ENCODE measurements around the gene CACFD1.

Gene CACFD1

DNA sequence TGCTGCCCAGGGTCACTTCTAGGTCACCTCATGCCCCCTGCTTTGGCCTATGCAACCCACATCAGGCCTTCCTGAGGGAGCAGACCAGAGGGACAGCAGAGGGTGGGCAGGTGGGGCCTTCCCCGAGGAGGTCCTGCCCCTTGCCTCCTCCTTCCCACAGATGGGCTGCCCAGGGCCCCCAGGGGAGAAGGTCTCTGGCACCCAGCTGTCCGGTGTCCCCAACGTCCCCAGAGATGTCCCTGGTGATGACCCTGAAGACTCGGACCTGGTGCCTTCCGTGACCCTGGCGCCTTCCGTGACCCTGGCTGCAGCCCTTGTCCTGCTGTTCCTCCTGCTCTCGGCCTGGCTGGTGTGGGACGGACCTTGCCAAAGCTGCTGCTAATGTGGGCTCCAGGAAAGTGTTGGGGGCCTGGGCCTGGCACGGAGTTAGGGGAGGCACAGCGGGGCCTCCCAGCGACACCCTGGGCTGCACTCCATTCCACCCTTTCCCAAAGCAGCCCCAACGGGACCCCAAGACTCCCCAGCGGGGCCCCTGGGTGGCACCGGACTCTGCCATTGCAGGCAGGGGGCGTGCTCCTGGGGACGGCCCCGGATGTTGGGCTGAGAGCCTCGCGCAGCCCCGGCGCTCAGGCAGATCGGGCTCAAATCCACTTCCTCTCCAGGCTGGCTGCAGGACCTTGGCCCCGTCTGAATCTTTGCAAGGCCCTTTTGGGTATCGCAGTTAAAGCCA, 25.9 kb downstream of the CACFD1 start:
- no peak for DNase-seq

DNA sequence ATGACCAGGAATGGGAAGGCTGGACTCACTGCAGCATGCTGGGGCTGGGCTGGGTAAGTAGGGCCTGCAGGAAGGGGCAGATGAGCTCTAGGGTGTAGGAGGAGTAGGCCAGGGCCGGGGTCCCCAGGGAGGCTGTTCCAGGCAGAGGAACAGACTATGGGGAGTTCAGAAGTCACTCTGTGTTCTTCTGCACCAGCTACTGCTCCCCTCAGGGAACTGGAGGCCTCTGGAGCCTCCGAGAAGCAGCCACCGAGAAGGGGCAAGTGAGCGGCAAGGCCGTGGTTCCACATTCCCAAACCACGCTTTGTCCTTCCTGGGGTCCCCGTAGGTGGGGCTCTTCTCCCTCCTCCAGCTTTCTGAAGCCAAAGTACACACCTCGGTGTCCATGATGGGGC, 27.6 kb downstream of the CACFD1 start:
- DNase-seq, result no peak

DNA sequence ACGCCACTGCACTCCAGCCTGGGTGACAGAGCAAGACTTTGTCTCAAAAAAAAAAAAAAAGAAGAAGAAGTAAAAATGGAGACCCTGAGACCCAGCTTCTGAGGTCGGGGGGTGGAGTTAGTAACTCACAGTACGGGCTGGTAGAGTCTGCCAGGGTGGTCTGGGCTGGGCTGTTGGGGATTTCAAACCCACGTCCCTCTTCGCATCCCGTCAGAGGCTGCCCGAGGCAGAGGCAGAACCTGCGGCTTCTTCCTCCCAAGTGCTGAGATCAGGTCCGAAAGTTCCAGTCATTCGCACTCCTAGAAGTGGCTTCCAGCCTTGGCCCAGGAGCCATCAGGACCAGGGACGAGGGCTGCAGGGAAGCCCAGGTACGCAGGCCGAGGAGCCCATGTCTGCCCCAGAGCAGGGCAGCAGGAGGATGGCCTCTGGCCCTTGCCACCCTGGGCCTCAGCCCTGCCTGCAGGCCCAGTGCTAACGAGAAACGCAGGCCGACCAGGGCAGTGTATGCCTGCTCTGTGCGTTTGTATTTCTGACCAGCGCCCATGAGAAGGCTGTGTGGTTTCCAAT, 29.0 kb downstream of the CACFD1 start:
- no peak for DNase-seq

DNA sequence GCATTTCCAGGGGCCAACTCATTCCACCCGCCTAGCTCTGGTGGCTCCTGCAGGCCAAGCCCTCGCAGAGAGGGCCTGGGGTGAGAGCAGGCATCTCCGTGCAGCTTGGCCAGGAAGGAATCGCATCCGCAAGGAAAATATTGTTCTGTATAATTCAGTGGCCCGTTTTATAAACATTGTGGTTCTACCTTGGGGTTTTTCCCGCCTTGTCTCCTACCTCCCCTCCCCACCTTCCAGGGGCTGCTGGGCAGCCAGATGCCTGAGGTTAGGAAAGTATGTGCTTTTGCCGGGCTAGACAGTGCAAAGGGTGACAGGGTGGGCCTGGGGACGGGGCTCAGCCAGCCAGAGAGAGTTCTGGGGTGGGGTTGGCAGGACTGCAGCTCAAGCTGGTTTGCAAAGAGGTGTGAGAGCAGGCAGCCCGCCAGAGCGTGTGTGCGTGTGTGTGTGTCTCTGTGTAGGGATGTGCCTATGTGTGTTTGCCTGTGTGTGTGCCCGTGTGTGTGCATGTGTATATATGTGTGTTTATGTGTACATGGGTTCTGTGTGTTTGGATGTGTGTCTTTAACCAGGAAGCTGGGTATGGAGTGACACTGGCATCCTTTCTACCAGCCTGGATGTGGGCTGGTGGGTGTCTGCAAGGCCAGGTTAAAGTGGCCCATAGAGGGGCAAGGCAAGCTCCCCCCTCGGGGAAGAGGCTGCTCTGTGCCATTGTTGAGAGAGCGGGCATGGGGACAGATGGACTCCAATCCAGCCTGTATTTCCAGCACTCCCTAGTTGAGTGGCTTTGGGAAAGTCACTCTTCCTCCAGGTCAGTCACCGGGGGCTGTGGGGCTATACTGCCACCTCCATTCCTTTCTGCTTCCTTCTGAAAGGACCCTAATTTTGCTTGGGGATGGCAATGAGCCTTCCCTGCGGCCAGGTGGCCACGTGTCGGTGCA, 29.7 kb downstream of the CACFD1 start:
- DNase-seq, result no peak

DNA sequence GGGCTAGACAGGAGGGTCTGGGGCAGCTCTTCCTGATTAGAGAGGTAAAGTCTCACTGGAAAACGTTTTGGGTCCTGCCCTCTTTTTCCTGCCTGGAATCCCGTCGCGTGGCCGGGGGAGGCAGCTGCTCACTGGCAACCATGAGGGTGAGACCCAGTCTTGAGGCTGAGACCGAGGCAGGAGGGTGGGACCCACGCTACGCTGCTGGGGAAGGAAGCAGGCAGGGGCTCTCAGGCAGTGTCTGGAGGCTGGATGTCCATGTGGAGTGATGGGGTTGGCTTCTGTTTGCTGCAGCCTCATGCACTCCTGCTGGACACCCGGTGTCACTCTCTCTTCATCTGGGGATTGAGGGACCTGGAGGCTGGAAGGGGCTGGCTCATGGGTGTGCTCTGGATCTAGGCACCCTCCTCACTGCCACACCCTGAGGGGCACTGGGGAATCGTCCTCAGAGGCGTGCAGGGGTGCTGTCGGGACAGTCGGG, 30.5 kb downstream of the CACFD1 start:
- DNase-seq, result no peak

DNA sequence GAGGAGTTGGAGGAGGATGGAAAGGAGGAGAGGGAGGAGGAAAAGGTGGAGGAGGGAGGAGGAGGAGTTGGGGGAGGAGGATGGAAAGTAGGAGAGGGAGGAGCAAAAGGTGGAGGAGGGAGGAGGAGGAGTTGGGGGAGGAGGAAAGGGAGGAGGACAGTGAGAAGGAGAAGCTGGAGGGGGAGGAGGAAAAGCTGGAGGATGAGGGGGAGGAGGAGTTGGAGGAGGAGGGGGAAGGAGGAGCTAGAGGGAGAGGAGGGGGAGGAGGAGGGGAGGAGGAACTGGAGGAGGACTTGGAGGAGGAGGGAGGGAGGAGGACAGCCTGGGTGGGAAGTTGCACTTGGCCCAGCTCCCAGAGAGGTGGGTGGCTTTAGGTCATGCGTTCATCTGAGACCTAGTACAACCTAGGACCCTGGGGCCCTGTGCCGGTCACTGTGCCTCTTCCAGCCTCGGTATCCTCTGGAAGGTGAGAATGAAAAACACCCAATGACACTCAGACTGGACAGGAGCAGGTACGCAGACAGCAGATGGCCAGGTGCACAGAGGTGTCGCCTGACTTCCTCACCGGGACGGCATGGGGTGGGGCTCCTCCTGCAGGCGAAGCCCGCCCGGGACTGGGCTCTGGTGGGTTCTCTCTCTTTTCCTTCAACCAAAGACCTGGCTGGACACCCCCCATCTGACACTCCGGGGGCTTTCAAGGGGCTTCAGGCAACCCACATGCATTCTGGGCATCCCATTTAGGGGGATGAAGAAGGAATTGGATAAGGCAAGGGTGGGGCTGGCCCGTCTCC, 31.3 kb downstream of the CACFD1 start:
- DNase-seq, result no peak

DNA sequence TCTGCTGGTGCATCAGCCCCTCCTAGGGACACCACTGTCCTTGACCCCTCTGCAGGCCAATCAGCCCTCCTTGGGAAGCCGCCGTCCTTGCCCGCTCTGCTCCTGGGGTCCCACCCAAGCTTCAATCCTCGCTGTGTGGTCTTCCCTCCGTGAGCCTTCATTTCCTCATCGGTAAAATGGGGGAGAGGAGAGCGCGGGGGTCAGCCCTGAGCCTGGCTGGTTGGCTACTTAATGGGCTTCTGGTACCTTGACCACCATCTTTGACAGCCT, 31.8 kb downstream of the CACFD1 start:
- no peak for DNase-seq

DNA sequence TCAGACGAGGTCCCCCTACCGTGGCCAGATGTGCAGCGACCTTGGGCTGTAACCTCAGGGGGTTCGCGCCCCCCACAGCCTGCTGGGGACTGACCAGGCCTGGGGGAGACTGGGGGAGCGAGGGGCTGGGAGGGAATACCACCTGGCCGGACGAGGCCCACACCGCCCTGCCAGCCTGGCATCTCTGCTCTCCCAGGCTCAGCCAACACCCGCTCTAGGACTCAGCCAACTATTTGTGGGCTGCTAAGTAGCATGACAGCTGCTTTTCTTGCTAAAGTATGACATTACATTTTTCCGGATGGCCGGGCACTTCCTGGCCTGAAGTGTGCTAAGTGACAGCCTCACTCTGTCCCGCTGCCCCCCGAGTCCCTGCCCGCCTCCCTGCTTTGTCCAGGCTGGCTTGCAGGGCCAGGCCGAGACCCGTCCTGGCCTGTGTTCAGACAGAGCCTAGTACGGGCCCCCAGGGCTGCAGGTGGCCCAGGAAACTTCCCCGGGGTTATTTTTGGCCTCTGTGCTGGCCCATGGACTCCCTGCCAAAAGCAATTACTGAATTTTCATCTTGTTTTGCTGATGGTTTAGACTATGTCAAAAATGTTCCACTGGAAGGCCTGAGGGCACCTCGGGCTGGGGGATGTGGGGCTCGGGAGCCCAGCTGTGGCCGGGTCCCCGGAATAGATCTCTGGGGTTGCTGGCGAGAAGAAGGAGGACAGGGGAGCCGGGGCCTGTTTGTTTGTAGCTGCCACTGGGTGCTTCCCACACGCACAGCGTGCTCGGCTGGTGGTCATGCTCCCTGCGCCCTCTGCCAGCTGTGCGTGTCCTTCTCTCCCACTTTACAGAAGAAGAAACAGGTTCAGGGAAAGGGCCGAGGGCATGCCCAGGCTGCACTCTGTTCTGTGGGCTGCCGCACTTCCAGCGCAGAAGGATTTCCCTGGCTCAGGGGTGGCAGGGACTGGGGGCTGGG, 32.6 kb downstream of the CACFD1 start:
- no peak for DNase-seq

DNA sequence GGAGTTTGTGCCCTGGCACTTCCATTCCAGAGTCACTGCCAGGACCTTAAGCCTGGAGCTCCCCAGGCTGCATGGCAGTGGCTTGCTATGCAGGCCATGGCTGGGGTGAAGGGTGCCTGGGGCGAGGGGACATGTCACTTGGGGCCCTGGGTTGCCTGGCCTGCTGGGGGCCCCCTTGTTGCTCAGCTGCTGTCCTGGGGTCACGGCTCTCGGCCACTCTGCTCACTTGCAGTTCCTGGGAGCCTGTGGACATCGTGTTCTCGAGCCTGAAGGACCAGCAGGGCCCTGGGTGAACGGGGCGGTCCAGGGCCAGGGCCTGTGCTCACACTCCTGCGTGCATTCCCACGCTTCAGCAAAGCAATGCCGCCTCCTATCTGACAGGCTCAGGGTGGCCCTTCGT, 33.6 kb downstream of the CACFD1 start:
- DNase-seq, result no peak

DNA sequence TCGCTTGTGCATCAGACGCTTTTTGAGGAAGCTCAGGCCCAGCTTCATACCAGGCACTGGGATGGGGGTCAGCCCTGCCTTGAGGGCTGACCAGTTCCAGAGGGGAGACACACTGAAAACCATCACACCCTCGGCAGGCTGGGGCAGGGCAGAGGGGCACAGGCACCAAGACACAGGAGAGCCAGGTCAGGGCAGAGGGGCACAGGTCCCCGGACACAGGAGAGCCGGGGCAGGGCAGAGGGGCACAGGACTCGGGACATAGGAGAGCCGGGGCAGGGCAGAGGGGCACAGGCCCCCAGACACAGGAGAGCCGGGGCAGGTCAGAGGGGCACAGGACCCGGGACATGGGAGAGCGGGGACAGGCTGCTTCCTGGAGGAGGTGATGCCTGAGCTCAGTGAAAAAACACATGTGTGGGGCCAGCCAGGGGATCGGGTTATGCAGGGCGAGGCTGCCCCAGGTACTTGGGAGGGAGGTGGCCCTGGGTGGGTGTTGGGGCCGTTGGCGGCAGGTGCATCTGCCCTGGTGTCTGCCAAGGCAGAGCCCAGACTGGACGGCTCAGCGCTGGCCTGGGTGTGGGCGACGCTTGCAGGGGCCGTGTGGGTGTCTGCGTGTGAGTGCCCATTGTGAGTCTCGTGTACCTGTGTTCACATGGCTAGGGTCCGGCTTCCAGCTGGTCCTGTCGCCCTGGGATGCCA, 34.2 kb downstream of the CACFD1 start:
- no peak for DNase-seq

DNA sequence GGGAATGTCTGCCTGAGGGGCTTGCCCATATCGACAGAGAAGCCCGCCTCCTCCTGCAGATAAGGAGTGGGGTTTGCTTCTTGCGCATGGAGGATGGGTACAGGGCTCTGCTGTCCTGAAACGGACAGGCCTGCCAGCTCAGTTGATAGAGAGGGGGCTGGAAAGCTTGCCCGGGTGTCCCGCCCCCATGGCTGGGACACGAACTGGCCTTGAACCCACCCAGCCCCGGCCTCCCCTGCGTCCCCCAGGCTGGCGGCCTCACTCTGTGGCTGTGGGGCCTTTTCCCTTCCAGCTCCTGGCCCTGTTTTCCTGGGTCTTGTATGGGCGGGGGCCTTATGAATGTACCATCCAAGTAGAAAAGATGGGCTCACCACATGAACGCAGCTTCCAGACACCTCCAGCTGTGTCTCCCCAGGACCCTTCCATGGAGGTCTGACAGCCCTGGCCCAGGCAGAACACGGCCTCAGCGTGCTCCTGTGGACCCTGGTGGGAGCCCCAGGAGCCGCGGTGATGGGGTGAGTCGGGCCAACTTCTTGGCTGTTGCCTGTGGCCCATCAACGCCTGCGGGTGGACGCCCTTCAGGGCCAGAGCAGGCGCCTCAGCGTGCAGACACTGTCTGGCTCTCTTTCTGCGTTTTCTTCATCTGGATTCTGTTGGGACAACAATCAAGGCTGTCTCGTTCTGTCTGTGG, 35.0 kb downstream of the CACFD1 start:
- DNase-seq, result no peak

DNA sequence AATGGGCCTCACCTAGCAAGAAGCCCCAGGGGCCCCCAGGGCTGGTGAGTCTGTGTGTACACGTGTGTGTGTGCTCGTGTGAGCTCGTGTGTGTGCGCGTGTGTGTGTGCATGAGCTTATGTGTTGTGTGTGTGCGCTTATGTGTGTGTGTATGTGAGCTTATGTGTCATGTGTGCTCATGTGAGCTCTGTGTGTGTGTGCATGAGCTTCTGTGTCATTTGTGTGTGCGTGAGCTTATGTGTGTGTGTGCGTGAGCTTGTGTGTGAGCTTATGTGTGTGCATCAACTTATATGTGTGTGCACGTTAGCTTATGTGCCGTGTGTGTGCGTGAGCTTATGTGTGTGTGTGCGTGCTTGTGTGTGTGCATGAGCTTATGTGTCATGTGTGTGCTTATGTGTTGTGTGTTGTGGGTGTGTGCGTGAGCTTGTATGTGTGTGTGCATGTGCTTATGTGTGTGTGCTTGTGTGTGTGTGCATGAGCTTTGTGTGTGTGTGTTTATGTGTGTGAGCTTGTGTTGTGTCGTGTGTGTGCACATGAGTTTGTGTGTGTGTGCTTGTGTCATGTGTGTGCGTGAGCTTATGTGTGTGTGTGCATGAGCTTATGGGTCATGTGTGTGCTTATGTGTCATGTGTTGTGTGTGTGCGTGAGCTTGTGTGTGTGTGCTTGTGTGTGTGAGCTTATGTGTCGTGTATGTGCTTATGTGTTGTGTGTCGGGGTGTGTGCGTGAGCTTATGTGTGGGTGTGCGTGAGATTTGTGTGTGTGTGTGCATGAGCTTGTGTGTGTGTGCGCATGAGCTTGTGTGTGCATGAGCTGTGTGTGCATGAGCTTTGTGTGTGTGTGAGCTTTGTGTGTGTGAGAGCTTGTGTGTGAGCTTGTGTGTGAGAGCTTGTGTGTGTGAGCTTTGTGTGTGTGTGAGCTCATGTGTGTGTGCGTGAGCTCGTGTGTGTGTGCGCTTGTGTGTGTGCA, 35.8 kb downstream of the CACFD1 start:
- no peak for DNase-seq

DNA sequence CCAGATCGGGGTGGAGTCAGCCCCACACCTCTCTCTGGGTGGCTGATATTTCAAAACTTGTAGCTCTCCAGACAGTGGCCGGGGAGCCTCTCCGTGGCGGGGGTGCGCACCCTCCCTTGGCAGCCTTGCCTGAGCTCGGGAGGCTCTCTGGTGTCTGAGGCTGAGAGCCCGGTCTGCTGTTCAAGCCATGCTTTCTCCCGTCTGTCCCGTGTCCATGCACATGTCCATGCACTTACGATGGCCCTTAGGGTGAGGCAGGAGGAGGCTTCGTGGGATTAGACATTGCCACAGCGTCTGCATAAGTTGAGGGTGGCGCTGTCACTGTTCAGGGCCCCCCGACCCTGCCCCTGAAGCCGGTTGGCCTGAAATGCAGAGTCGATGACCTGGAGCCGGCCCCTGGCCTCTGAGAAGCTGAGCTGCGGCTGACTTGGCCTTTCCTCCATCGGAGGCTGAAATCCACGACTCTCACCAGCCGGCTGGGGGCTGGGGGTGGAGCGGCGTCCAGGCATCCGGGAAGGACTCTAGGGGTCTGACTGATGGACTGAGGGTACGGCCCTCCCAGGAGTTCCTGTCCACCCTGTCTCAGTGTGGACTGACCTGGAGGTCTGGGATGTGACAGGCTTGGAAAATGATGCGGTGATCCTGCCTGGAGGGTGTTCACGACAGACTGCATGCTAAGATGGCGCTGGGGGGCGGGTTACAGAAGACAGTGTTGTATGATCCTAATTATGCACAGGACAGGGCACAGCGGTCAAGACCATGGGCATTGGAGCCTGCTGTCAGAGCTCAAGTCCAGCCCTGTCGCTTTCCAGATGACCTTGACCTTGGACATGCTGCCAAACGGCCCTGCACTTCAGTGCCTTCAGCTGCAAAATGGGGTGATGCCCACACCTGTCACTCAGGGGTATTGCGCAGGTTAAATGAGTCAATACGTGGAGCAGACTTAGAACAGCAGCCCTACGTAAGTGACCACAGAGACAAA, 37.4 kb downstream of the CACFD1 start:
- no peak for DNase-seq

DNA sequence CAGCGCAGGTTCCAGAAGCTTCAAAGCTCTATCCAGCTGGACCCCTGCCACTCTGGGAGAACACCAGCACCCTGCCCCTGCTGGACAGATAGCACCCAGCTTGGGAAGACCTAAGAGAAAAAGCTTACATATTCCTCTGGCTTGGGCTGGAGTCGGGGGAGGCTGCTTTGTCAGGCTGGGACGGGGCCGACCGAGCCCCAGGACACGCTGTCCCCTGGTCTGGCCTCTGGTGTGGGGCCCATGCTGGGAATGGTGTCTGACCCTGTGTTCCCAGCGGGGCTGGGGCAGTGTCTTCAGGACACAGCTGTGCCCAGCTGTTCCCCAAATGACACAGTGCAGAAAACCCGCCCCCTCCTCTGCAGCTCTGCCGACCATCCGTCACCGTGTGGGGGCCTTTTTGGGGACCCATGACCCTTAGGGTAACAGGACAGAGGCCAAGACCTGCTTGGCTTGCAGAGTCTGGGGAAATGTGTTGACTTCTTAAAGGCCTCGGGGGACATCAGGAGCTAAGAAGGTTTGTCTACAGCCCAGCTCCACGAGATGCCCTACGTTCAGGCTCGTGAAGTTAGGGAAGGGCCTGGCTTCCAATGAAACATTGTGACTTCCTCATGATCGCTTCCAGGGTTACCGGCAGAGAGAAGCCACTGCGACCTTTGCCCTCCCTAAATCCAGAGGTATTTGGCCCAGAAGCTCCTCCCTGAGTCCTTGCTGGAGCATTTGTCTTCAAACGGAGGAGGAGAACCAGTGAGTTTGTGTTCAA, 39.5 kb downstream of the CACFD1 start:
- no peak for DNase-seq

DNA sequence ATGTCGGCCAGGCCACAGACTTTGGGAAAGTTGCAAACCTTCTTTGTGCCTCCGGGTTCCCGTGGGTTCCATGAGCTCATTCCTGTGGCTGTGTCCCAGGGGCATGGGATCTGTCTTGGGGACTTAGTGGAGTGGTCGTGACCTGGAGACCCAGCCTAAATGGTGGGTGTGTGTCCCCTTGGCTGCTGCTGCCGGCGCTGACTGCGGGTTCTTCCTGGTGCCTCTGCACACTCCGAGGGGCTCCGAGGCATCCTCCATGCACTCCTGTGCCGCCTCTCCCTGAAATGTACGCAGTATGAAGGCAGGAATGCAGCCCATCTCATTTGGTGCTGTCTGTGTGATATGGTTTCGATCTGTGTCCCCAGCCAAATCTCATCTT, 40.1 kb downstream of the CACFD1 start:
- no peak for DNase-seq

DNA sequence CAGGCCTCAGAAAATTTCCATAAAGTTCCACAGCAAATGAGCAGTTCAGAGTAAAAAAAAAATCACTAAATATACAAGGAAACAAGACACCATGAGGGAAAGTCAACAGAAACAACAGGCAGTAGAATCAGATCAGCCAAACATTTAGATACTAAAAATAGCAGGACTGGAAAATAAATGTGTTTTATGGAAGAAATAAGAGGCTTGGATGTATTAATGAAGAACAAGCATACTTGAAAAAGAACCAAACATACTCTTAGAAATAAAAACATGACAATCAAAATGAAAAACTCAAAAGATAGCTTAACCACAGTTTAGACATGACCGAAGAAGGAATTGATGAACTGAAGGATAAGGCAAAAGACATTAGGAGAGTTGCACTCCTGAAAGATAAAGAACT, 42.3 kb downstream of the CACFD1 start:
- DNase-seq, result no peak

DNA sequence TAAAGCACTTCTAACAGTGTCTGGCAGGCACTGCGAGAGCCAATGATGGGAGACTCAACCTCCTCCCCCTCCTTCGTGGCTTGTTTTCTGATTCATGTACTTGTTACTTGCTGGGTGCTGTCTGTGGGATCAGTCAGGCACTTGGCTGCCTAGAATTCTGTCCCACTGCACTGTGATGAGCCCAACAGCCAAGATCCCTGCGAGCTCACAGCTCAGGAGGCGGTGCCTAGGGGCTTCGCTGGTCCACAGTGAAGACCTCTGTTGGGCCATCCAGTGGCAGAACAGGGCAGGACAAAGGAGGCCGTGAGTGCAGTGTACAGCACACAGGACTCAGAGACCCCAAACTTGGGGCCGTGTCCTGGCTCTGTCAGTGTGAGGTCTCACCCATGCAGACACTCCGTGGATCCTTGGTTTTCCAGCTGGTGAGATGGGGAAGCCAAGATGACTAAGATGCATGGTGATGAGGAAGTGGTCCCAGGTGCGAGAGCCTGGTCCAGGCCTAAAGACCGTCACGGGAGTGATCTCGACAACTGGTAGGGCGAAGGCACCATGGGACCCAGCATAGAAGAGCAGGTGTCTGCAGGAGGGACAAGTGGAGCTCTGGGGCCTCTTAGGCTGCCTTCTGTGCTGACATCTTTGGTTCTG, 45.5 kb downstream of the CACFD1 start:
- no peak for DNase-seq

All from NCI-H2029 treated with DMSO at 0.1 percent for 48 hours (cell line).